ENCODE measurements around the gene AQP12A. TPM values are rescaled to one million over a fixed set of nuclear protein-coding genes. Genes with fewer than 3 reads are reported as not detected.

AQP12A gene
- total RNA-seq, 2 experiments from 2014 or later: not detected

- Mint-ChIP-seq H3K36me3 (ENCODE audit: low read depth) (no peaks in the 10 kb centered on the region), H3K4me3 (no peak overlapping the region), H3K27ac (no peak overlapping the region), H3K4me1 (no peaks in the 10 kb centered on the region), H3K27me3 (peaks cover 17% of the 10 kb centered on the region), H3K9me3 (no peaks in the 10 kb centered on the region)
- ChIA-PET CTCF (no interaction called here), POLR2A (no interaction called here)
- DNase-seq: no peak
Observed at GRCh38 chr2:240711701-240712100, 20.0 kb downstream of the AQP12A start.

- Mint-ChIP-seq H3K27ac (no peak overlapping the region), H3K4me3 (no peak overlapping the region), H3K36me3 (ENCODE audit: low read depth) (no peaks in the 10 kb centered on the region), H3K4me1 (no peaks in the 10 kb centered on the region), H3K27me3 (peaks cover 14% of the 10 kb centered on the region), H3K9me3 (no peaks in the 10 kb centered on the region)
- ChIA-PET CTCF (no interaction called here), POLR2A (no interaction called here)
- no peak for DNase-seq
Observed at GRCh38 chr2:240712121-240712520, 20.5 kb downstream of the AQP12A start.

DNA sequence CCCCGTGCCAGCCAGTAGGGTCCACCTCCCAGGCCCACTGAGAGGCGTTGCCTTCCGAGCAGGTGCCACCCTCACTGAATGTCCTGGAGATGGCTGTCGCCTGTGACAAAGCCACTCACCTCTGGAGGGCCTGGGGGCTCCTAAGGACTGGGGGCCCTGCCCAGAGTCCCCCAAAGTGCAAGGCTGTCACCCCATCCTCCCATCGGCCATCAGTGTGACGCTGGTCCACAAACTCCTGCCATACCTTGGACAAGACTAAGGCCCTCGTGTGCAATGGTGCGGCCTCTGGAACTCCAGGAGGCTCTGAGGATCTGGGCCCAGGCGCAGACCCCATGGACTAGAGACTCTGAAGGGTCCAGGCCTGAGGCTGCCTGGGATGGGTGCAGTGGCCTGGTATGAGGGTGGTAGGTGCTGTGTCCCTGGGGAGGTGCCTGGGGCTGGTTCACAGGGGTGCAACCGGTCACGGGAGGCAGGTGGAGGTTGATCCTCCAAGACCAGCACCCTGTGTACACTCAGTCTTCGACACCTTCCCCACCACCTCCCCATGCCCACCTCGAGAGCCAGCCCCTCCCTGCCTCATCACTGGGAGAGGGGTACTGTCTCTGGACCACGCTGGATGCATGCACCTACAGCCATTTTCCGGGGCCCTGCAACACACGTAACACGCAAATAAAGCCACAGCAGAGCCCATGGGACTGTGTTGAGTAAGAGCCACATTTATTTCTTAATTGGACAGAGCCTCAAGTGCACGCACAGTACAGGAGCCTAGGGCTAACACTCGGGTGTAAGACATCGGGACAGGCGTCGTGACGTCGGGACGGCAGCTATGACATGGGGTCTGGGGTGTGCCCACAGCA lies 21.6 kb downstream of the AQP12A start:
- DNase-seq: no peak
- Mint-ChIP-seq H3K4me3 (no peak overlapping the region), H3K9me3 (no peaks in the 10 kb centered on the region), H3K36me3 (ENCODE audit: low read depth) (no peaks in the 10 kb centered on the region), H3K27me3 (peaks cover 7% of the 10 kb centered on the region), H3K4me1 (no peaks in the 10 kb centered on the region), H3K27ac (no peak overlapping the region)
- POLR2A ChIA-PET: no interaction called here
- CTCF ChIA-PET: no interaction called here

DNA sequence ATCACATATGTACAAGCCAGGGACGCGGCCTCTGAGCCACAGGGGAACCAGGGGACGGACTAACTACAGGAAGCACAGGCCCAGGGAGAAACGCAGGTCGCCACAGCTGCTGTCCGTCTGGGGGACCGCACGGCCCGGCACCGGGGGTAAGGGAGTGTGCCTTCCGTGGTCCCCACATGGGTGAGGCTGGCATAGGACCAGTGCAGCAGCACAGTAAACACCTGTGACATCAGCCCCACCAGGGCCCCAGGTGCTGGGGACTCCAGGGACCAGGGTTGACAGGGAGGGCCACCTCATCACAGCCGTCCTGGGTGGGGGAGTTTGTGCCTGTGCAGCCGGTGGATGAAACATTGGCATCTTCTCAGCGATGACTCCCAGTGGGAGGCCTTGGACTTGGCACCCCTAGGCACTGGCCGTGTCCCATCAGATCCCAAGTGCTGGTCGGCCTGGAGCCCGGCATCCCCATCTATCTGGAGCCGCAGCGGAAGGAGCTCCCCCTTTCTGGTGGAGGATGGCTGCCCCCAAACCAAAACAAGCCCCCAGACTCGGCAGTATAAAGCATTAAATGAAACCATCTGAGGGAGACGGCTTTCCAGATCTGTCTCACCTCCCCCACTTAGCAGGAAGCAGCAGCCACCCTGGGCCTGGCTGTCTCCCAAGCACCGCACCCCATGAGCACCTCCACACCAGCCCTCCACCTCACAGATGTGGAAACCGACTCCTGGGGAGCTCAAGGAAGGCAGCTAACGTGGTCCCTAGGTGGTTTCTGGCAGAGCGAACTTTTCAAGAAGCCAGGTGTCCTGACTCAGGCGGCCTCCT lies 22.5 kb downstream of the AQP12A start:
- ChIA-PET POLR2A (no interaction called here), CTCF (interaction anchor here (1.4 kb wide), 1 partner anchor 11 kb away, joined by 3 read pairs; no protein-coding TSS in a partner anchor)
- DNase-seq: no peak
- Mint-ChIP-seq H3K4me3 (no peak overlapping the region), H3K36me3 (ENCODE audit: low read depth) (no peaks in the 10 kb centered on the region), H3K27ac (no peak overlapping the region), H3K9me3 (no peaks in the 10 kb centered on the region), H3K27me3 (no peaks in the 10 kb centered on the region), H3K4me1 (no peaks in the 10 kb centered on the region)

GRCh38 chr2:240714747-240715725 lies 23.4 kb downstream of the AQP12A start:
- POLR2A ChIA-PET: no interaction called here
- Mint-ChIP-seq H3K27me3 (no peaks in the 10 kb centered on the region), H3K4me3 (no peak overlapping the region), H3K27ac (no peak overlapping the region), H3K9me3 (no peaks in the 10 kb centered on the region), H3K36me3 (ENCODE audit: low read depth) (no peaks in the 10 kb centered on the region), H3K4me1 (no peaks in the 10 kb centered on the region)
- DNase-seq: no peak
- CTCF ChIA-PET: interaction anchor here (0.6 to 1.4 kb wide), 2 partner anchors 12 to 103 kb away, joined by 3 to 4 read pairs; no protein-coding TSS in a partner anchor

DNA sequence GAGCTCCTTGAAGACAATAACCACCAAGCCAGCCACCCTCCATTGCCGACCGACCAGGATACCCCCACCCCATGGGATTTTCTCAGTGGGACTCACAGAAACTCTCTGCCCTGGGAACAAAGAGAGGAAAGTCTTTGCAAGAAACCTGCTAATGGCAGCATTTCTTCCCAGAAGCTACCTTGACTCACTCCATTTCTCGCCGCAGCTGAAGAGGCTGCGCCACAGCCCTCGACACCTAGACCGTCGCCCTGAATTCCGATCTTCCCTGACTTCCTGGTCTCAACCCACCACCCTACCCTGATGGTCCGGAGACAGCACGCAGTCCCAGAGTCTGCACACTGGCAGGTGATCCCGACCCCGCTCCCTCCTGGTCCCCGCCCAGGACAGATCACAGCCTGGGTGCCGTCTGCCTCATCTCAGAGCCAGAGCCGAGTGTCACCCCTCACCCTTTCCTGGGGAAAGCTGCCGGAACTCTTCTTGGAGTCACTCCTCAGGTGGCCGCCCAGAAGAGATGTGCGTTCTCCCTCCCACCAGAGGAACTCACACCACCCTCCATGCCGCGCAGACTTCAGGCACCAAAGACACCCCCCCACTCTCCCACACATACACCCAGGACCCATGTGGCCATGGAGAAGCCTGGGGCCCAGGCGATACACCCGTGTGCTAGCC lies 24.6 kb downstream of the AQP12A start:
- no peaks in the 10 kb centered on the region for H3K9me3 Mint-ChIP-seq
- H3K4me3 Mint-ChIP-seq: no peak overlapping the region
- no peak overlapping the region for H3K27ac Mint-ChIP-seq
- no peaks in the 10 kb centered on the region for H3K4me1 Mint-ChIP-seq
- CTCF ChIA-PET: no interaction called here
- POLR2A ChIA-PET: no interaction called here
- no peak for DNase-seq
- H3K36me3 Mint-ChIP-seq (ENCODE audit: low read depth): no peaks in the 10 kb centered on the region
- H3K27me3 Mint-ChIP-seq: no peaks in the 10 kb centered on the region

GRCh38 chr2:240717181-240717641 lies 25.5 kb downstream of the AQP12A start:
- DNase-seq: no peak
- no peaks in the 10 kb centered on the region for H3K36me3 Mint-ChIP-seq (ENCODE audit: low read depth)
- no peaks in the 10 kb centered on the region for H3K9me3 Mint-ChIP-seq
- no peak overlapping the region for H3K4me3 Mint-ChIP-seq
- no peaks in the 10 kb centered on the region for H3K4me1 Mint-ChIP-seq
- no peak overlapping the region for H3K27ac Mint-ChIP-seq
- POLR2A ChIA-PET: no interaction called here
- no peaks in the 10 kb centered on the region for H3K27me3 Mint-ChIP-seq
- CTCF ChIA-PET: no interaction called here

GRCh38 chr2:240717681-240718581 lies 26.3 kb downstream of the AQP12A start:
- H3K36me3 Mint-ChIP-seq (ENCODE audit: low read depth): no peaks in the 10 kb centered on the region
- no peak overlapping the region for H3K4me3 Mint-ChIP-seq
- H3K9me3 Mint-ChIP-seq: no peaks in the 10 kb centered on the region
- ChIA-PET POLR2A (no interaction called here), CTCF (no interaction called here)
- no peaks in the 10 kb centered on the region for H3K4me1 Mint-ChIP-seq
- H3K27ac Mint-ChIP-seq: no peak overlapping the region
- no peak for DNase-seq
- H3K27me3 Mint-ChIP-seq: no peaks in the 10 kb centered on the region

DNA sequence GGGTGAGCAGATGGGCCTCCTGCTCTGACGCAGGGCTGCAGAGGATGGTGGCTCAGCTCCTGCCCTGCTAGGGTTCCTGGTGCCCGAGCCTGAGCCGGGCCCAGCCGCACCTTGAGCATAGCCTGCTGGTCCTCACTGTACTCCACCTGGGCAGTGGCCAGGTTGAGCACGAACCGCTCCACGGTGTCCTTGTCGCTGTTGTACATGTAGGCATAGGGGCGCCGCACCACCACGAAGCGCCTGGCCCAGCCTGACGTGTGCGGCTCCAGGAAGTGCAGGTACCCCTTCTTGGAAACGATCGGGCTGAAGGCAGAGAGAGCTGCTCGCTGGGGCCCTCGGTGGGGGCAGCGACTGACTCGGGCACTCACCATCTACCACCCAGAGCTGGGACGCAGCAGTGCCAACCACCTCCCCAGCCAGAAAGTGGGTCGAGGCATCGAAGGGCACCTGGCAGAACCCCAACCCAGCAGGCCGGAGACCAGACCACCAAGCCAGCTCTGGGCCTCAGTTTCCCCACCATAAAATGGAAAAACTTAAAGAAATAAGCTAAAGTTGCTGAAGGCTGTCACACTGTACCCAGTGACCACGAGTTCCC lies 27.3 kb downstream of the AQP12A start:
- POLR2A ChIA-PET: no interaction called here
- Mint-ChIP-seq H3K4me3 (no peak overlapping the region), H3K27ac (no peak overlapping the region), H3K4me1 (no peaks in the 10 kb centered on the region), H3K9me3 (no peaks in the 10 kb centered on the region), H3K36me3 (ENCODE audit: low read depth) (no peaks in the 10 kb centered on the region), H3K27me3 (no peaks in the 10 kb centered on the region)
- CTCF ChIA-PET: no interaction called here
- no peak for DNase-seq

GRCh38 chr2:240719676-240720545 lies 28.2 kb downstream of the AQP12A start:
- POLR2A ChIA-PET: no interaction called here
- DNase-seq: no peak
- Mint-ChIP-seq H3K4me1 (no peaks in the 10 kb centered on the region), H3K27ac (no peak overlapping the region), H3K9me3 (no peaks in the 10 kb centered on the region), H3K27me3 (no peaks in the 10 kb centered on the region), H3K4me3 (no peak overlapping the region), H3K36me3 (ENCODE audit: low read depth) (no peaks in the 10 kb centered on the region)
- CTCF ChIA-PET: interaction anchor here (1.2 kb wide), 1 partner anchor 36 kb away, joined by 3 read pairs; no protein-coding TSS in a partner anchor

Measured in activated CD4-positive, alpha-beta T cell treated with anti-CD3 and anti-CD28 coated beads, Interleukin-2, amount 10 ng/mL, durations not matched to agents 7 days and 5 days (primary cell).